ENCODE results near the gene FAM53B. TPM values are rescaled to one million over a fixed set of nuclear protein-coding genes. Genes with fewer than 3 reads are reported as not detected.
A peak's percentile ranks its signal among the peaks of the same experiment; 100 is the strongest.

FAM53B gene
- total and polyA plus RNA-seq, 4 experiments from 2014 or later = 7.3 to 60.7 (median 49.9) TPM

DNA sequence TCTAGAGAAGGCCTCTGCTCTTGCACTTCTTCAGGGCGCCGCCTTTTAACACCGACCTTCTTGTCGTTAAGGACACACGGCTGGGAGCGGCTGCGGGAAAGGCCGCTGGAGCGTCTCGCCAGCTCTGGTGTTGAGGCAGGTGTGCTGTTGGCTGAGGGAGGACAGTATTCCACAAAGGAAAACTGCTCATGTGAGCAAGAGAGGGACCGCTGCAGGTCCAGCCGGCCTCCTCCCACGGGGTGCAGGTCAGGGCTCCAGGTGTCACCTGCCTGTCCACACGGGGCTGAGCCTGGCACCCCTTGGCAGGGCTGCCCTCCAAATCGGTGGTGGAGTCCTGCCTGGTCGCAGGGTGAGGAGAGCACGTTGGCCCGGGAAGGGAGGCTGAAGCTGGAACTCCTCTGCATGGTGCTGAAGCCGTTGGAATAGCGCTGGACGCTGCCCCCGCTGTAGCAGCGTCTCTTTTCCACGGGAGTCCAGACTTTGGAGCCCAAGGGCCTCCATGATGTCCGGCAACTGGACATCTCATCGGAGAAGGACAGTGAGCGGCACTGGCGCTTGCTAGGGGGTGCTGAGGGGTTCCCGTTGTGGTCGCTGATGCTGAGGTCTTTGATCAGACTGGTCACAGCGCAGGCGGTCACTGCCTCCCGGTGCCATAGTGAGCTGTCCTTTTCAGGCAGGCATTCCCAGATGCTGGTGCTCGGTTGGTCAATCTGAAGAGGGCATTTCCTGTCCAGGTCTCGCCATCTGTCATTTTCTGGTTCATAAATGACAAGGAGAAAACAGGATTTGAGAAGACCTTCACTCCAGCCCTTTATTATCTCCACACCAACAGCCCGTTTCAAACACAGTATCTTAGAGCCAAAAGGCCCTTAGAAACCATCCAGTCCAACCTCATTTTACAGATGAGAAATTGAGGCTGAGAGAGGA is 62.3 kb downstream of the FAM53B start:
- Mint-ChIP-seq H3K27ac (peak overlapping the region in 5 of 7 donors; percentile 12 to 92 (median 78)), H3K27me3 (no peaks in the 10 kb centered on the region), H3K36me3 (peaks cover 35 to 54% of the 10 kb centered on the region in 2 donors), H3K4me3 (no peak overlapping the region), H3K9me3 (no peaks in the 10 kb centered on the region), H3K4me1 (peaks cover 74 to 99% (median 89%) of the 10 kb centered on the region in 4 donors)
- Histone ChIP-seq H3K27ac (ENCODE audit: low read depth, low read length) (no peak overlapping the region), H3K4me1 (ENCODE audit: insufficient read depth, low read length) (peaks cover 96% of the 10 kb centered on the region), H3K27me3 (ENCODE audit: insufficient read depth, low read length) (no peaks in the 10 kb centered on the region), H3K4me3 (ENCODE audit: low read length in 2 of 2) (no peak overlapping the region), H3K36me3 (ENCODE audit: insufficient read depth, low read length) (peaks cover 23% of the 10 kb centered on the region), H3K9me3 (ENCODE audit: control insufficient read depth in 1 of 2, low read length in 2 of 2) (no peaks in the 10 kb centered on the region)
- DNase-seq = no peak
- intact Hi-C loops (cut with micrococcal nuclease) = no loop called here
- CTCF ChIA-PET (ENCODE audit: partially characterized antibody) = interaction anchor here (3.8 to 7.3 kb wide), 3 partner anchors 33 to 60 kb away, joined by 36 to 59 read pairs (median 47); no protein-coding TSS in a partner anchor
- POLR2A ChIA-PET (ENCODE audit: partially characterized antibody) = interaction anchor here (1.1 to 25.7 kb wide), 6 partner anchors 8 to 59 kb away, joined by 4 to 439 read pairs (median 54); no protein-coding TSS in a partner anchor

DNA sequence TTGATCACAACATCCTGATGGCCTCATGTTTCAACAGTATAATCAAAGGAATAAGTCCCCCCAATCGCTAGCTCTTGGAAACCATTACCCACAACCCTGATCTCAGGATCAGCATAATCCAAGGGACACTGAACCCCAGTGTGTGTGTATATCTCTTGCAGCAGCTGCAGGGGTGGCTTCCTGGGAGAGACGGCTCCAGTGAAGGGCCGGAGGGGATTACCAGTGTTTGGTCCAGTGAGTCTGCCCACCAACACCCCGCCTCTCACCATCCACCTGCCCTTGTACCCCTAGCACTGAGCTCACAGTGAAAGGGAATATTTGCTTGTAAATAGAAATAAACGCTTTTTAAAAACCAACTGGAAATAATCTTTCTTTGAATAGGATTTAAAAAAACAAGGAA is 63.1 kb downstream of the FAM53B start:
- Mint-ChIP-seq H3K27me3 (no peaks in the 10 kb centered on the region), H3K36me3 (peaks cover 28 to 54% of the 10 kb centered on the region in 2 donors), H3K27ac (peak overlapping the region in 4 of 7 donors; percentile 78 to 97 (median 92)), H3K4me1 (peaks cover 73 to 99% (median 89%) of the 10 kb centered on the region in 4 donors), H3K9me3 (no peaks in the 10 kb centered on the region), H3K4me3 (peak overlapping the region in 2 of 8 donors; percentile 77 to 80)
- H3K27ac ChIP-seq (ENCODE audit: low read depth, low read length) = no peak overlapping the region
- H3K36me3 ChIP-seq (ENCODE audit: insufficient read depth, low read length) = peaks cover 23% of the 10 kb centered on the region
- CTCF ChIA-PET (ENCODE audit: partially characterized antibody) = interaction anchor here (1.3 to 7.3 kb wide), 5 partner anchors 8 to 60 kb away, joined by 3 to 59 read pairs (median 36); no protein-coding TSS in a partner anchor
- H3K4me3 ChIP-seq (ENCODE audit: low read length in 2 of 2) = no peak overlapping the region
- no peaks in the 10 kb centered on the region for H3K9me3 ChIP-seq (ENCODE audit: control insufficient read depth in 1 of 2, low read length in 2 of 2)
- intact Hi-C loops (cut with micrococcal nuclease) = no loop called here
- peaks cover 96% of the 10 kb centered on the region for H3K4me1 ChIP-seq (ENCODE audit: insufficient read depth, low read length)
- DNase-seq = no peak
- POLR2A ChIA-PET (ENCODE audit: partially characterized antibody) = interaction anchor here (1.1 to 25.7 kb wide), 7 partner anchors 8 to 59 kb away, joined by 7 to 439 read pairs (median 66); no protein-coding TSS in a partner anchor
- no peaks in the 10 kb centered on the region for H3K27me3 ChIP-seq (ENCODE audit: insufficient read depth, low read length)

DNA sequence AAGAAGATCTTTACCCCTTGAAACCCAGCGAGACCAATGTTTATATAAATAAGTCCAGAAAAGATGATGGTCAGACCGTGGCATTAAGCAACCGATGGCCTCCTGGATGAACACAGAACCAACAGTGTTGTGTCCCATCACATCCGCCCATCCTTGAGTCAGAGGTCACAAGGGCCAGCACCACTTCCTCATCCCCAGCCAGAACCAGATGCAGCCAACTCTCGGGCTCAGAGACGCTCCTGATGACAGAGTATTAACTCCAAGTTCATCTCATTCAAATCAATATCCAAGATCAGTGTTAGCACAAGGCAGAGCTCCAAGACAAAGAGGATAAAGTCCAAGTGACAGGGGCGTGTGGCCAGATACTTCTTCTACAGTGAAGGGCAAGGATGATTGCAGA is 63.5 kb downstream of the FAM53B start:
- ChIA-PET CTCF (ENCODE audit: partially characterized antibody) (interaction anchor here (1.3 to 7.3 kb wide), 5 partner anchors 9 to 61 kb away, joined by 3 to 59 read pairs (median 36); no protein-coding TSS in a partner anchor), POLR2A (ENCODE audit: partially characterized antibody) (interaction anchor here (1.1 to 25.7 kb wide), 8 partner anchors 9 to 60 kb away, joined by 6 to 439 read pairs (median 54); no protein-coding TSS in a partner anchor)
- intact Hi-C loops (cut with micrococcal nuclease) = no loop called here
- Histone ChIP-seq H3K4me1 (ENCODE audit: insufficient read depth, low read length) (peaks cover 96% of the 10 kb centered on the region), H3K27me3 (ENCODE audit: insufficient read depth, low read length) (no peaks in the 10 kb centered on the region), H3K4me3 (ENCODE audit: low read length in 2 of 2) (no peak overlapping the region), H3K9me3 (ENCODE audit: control insufficient read depth in 1 of 2, low read length in 2 of 2) (no peaks in the 10 kb centered on the region), H3K36me3 (ENCODE audit: insufficient read depth, low read length) (peaks cover 23% of the 10 kb centered on the region), H3K27ac (ENCODE audit: low read depth, low read length) (no peak overlapping the region)
- Mint-ChIP-seq H3K27me3 (no peaks in the 10 kb centered on the region), H3K27ac (peak overlapping the region; percentile 0 to 97 (median 82)), H3K9me3 (no peaks in the 10 kb centered on the region), H3K4me1 (peaks cover 73 to 99% (median 89%) of the 10 kb centered on the region in 4 donors), H3K36me3 (peaks cover 27 to 53% of the 10 kb centered on the region in 2 donors), H3K4me3 (peak overlapping the region in 3 of 8 donors; percentile 35 to 80 (median 77))
- DNase-seq = no peak

DNA sequence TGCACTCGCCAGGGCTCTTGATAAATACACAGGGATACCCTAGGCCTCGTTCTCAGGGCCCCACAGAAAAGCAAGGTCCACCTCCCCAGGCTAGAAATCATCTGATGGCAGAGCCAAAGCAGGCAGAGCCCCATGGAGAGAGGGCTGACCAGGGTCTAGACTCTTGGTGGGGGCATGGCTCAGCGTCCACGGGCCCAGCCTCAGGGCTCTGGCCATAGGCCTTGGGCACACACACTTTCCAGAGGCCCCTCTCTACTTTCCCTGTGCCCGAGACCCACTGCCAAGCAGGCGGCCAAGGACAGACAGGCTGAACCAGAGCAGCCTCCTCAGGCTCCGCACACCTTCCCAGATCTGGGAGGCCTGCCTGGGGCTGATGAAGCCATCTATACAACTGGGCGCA is 64.8 kb downstream of the FAM53B start:
- peaks cover 23% of the 10 kb centered on the region for H3K36me3 ChIP-seq (ENCODE audit: insufficient read depth, low read length)
- H3K27ac ChIP-seq (ENCODE audit: low read depth, low read length) = peak overlapping the region; percentile 54
- Mint-ChIP-seq H3K27me3 (no peaks in the 10 kb centered on the region), H3K4me3 (peak overlapping the region; percentile 76 to 88 (median 79)), H3K9me3 (no peaks in the 10 kb centered on the region), H3K27ac (peak overlapping the region; percentile 83 to 97 (median 92)), H3K36me3 (peaks cover 34 to 57% of the 10 kb centered on the region in 2 donors), H3K4me1 (peaks cover 71 to 99% (median 89%) of the 10 kb centered on the region in 4 donors)
- H3K4me1 ChIP-seq (ENCODE audit: insufficient read depth, low read length) = peaks cover 96% of the 10 kb centered on the region
- no peaks in the 10 kb centered on the region for H3K27me3 ChIP-seq (ENCODE audit: insufficient read depth, low read length)
- ChIA-PET POLR2A (ENCODE audit: partially characterized antibody) (interaction anchor here (0.7 to 25.7 kb wide), 22 partner anchors 8 to 68 kb away, joined by 3 to 439 read pairs (median 8); no protein-coding TSS in a partner anchor), CTCF (ENCODE audit: partially characterized antibody) (interaction anchor here (0.9 to 10.1 kb wide), 16 partner anchors 10 to 66 kb away, joined by 3 to 87 read pairs (median 5); no protein-coding TSS in a partner anchor)
- H3K4me3 ChIP-seq (ENCODE audit: low read length in 2 of 2) = peak overlapping the region in 1 of 2 donors; percentile 56
- no peak for DNase-seq
- no peaks in the 10 kb centered on the region for H3K9me3 ChIP-seq (ENCODE audit: control insufficient read depth in 1 of 2, low read length in 2 of 2)
- intact Hi-C loops (cut with micrococcal nuclease) = loop anchor here (1.0 to 2.0 kb wide), 3 partner anchors 17 to 61 kb away; no protein-coding TSS in a partner anchor

DNA sequence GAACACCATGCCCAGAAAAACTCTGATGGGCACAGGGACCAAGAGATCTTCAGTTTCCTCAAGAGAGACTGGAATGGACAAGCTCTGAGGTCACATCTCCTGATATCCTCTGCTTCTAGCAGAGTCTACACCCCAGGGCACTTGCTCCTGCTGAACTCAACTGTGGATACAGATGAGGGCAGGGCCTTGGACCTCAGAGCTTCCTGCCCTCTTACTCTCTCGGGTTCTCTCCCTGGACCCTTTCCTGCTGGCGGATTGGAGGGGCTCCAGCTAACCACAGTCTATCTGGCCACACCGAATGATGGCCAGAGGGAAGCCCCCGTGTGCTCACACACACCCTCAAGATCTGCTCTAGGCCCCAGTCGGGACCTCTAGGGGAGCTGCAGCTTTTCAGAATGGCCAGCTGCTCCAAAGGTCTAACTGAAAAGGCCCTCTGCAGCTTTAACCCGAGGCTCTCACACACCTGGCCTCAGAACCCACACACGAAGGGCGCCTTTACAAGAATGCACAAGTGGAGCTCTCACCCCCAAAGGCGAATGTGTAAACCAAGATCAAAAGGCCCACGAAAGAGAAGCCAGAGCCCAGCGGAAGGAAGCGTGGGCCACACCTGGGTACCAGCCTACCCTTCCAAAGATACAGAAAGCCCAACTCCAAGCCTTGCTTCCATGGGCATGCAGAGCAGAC is 65.5 kb downstream of the FAM53B start:
- no peaks in the 10 kb centered on the region for H3K9me3 Mint-ChIP-seq
- DNase-seq = peak; percentile 70 to 79 (median 73)
- peak overlapping the region; percentile 76 to 88 (median 79) for H3K4me3 Mint-ChIP-seq
- H3K9me3 ChIP-seq (ENCODE audit: control insufficient read depth in 1 of 2, low read length in 2 of 2) = no peaks in the 10 kb centered on the region
- H3K27ac Mint-ChIP-seq = peak overlapping the region; percentile 85 to 97 (median 92)
- H3K27ac ChIP-seq (ENCODE audit: low read depth, low read length) = peak overlapping the region; percentile 54
- H3K36me3 ChIP-seq (ENCODE audit: insufficient read depth, low read length) = peaks cover 23% of the 10 kb centered on the region
- ChIA-PET POLR2A (ENCODE audit: partially characterized antibody) (interaction anchor here (0.7 to 25.7 kb wide), 24 partner anchors 8 to 67 kb away, joined by 3 to 439 read pairs (median 6); no protein-coding TSS in a partner anchor), CTCF (ENCODE audit: partially characterized antibody) (interaction anchor here (0.8 to 10.1 kb wide), 19 partner anchors 11 to 138 kb away, joined by 3 to 87 read pairs (median 4); no protein-coding TSS in a partner anchor)
- H3K4me1 Mint-ChIP-seq = peaks cover 69 to 99% (median 89%) of the 10 kb centered on the region in 4 donors
- H3K4me1 ChIP-seq (ENCODE audit: insufficient read depth, low read length) = peaks cover 96% of the 10 kb centered on the region
- H3K36me3 Mint-ChIP-seq = peaks cover 34 to 53% of the 10 kb centered on the region in 2 donors
- no peaks in the 10 kb centered on the region for H3K27me3 ChIP-seq (ENCODE audit: insufficient read depth, low read length)
- intact Hi-C loops (cut with micrococcal nuclease) = loop anchor here (1.0 to 2.0 kb wide), 4 partner anchors 18 to 62 kb away; no protein-coding TSS in a partner anchor
- H3K27me3 Mint-ChIP-seq = no peaks in the 10 kb centered on the region
- peak overlapping the region; percentile 36 to 56 for H3K4me3 ChIP-seq (ENCODE audit: low read length in 2 of 2)

DNA sequence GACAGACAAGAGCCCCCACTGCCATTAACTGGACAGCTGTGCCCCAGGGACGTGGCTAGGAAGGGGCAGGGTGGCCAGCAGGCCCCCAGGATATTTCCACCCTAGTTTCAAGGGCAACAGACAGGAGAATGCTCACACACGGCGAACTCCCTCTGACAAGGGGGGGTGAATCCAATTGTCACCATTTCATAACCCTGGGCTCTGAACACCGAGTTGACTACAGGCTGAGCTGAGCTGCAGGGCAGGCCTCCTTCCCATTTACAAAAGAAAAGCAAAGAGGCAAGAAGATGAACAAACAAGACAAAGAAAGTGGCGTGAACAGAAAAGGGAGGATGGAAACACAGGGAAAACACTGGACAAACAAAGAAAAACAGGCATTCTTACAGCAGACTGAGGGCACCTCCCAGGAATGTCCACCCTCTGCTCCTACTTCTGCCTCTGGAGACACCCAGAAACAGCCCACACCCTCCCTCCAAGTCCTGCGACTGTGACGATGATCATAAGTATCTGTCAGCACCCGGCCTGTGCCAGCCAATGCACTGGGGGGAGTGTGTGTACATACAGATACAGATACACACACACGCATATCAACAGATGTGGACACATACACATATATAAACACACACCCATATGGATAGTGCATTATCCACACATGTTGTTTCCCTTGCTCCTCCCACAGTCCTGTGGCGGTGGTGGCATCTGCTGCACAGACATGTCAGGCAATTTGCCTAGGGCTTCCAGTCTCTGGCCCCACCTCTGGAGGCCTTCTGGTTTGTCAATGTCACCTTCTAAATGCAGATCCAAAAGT is 66.2 kb downstream of the FAM53B start:
- peak overlapping the region; percentile 36 to 56 for H3K4me3 ChIP-seq (ENCODE audit: low read length in 2 of 2)
- H3K27me3 ChIP-seq (ENCODE audit: insufficient read depth, low read length) = no peaks in the 10 kb centered on the region
- peaks cover 23% of the 10 kb centered on the region for H3K36me3 ChIP-seq (ENCODE audit: insufficient read depth, low read length)
- Mint-ChIP-seq H3K27ac (peak overlapping the region; percentile 85 to 97 (median 92)), H3K4me3 (peak overlapping the region; percentile 76 to 88 (median 79)), H3K27me3 (no peaks in the 10 kb centered on the region), H3K36me3 (peaks cover 34 to 55% of the 10 kb centered on the region in 2 donors), H3K4me1 (peaks cover 70 to 99% (median 89%) of the 10 kb centered on the region in 4 donors), H3K9me3 (no peaks in the 10 kb centered on the region)
- peaks cover 96% of the 10 kb centered on the region for H3K4me1 ChIP-seq (ENCODE audit: insufficient read depth, low read length)
- ChIA-PET POLR2A (ENCODE audit: partially characterized antibody) (interaction anchor here (0.8 to 25.7 kb wide), 24 partner anchors 9 to 63 kb away, joined by 3 to 439 read pairs (median 6); no protein-coding TSS in a partner anchor), CTCF (ENCODE audit: partially characterized antibody) (interaction anchor here (0.8 to 10.1 kb wide), 19 partner anchors 11 to 137 kb away, joined by 3 to 87 read pairs (median 4); no protein-coding TSS in a partner anchor)
- H3K9me3 ChIP-seq (ENCODE audit: control insufficient read depth in 1 of 2, low read length in 2 of 2) = no peaks in the 10 kb centered on the region
- intact Hi-C loops (cut with micrococcal nuclease) = loop anchor here (1.0 to 2.0 kb wide), 3 partner anchors 41 to 63 kb away; no protein-coding TSS in a partner anchor
- H3K27ac ChIP-seq (ENCODE audit: low read depth, low read length) = peak overlapping the region; percentile 54
- DNase-seq = no peak

Measured in CD4-positive, alpha-beta memory T cell (primary cell).